RPMI7951 (cell line): ENCODE data around the gene GLRX5. TPM values are rescaled to one million over a fixed set of nuclear protein-coding genes. Genes with fewer than 3 reads are reported as not detected.
A peak's percentile ranks its signal among the peaks of the same experiment; 100 is the strongest.

Source experiments
- DNase-seq: peaks from one replicate; pipeline ENCODE4 v3.0.0-alpha.2; 2012; ENCODE audit warnings: low read depth
- total RNA-seq: library from RNA; depleted of rRNA; stranded (reverse); fragments of >200 nt; shearing (Covaris generic); gene quantifications from 2 replicates; pipeline ENCODE4 v1.2.3, GENCODE V29; 2014

Gene GLRX5
- total RNA-seq, 1 experiment from 2014 or later = 65.4 TPM

DNA sequence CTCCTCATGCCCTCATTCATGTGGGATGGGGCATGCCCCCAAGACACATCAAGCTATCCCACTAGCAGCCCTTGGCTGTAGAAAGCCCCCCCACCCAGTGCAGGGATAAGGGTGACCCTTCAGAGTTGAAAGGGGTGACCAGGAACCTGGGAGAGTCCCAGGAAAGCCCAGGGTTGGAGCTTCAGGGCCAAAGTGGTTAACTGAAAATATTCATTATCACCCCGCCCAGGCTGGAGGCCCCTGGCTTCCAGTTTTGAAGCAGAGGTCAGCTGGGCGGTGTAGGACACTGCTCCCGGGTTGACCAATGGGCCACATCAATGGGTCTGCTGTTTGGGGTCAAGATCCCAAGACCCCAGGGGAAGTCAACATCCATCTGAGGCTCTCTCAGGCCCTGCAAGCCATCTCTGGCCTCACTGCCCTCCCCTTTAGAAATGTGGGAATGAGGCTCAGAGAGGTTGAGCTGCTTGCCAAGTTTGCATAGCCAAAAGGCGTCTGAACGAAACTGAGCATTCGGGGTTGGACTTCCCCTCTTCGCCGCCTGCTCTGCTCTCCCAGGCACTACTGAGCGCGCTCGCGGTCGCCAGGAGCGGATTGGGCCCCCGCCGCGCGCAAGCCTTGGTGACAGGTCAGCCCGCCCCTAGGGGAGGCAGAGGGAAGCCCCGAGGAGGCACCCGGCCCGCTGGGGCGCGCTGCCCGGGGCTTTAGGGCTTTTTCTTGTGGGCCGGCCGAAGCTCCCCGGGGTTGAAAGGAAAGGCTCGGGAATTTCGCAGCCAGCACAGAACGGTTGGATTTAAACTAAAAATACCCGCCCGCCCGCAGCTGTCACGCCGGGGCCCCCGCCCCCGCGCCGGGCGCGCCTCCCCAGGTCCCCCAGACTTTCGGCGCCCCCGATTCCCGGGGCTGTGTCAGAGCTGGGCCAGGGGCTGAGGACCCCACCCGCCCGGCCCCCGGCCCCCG is 19.0 kb upstream of the GLRX5 start:
- peak; percentile 69 for DNase-seq

DNA sequence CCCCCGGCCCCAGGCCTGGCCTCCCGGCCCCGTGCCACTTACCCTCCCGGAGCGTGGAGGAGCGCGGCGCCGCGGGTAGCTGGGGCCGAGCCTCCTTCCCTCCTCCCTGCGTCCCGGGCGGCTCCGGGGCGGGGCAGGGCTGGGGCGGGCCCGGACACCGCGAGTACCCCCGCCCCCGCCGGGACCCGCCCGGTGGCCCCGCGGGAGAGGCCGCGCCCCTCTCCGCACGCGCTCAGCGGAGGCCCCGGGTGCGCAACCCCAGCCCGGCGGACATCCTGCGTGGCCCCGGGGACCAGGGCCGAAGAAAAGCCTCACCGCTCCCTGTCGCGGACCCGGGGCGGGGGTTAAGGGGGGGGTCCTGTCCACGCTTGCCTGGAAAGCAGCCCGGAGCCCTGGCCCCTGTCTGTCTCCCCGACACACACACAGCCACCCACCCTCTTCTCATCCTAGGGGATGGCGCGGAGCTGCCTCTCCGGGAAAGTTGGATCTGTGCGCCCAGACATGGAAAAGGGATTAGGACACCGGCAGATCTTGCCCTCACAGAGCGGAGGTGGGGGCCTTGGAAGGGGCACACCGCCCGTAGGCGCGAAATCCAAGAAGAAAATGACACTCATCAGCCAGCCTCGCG is 18.2 kb upstream of the GLRX5 start, which contains the start of gene SYNE3:
SYNE3 (minus strand) TSS at position 97 of the 628 bp plus-strand sequence. CDS start 40,829 bp downstream, outside the sequence.
- DNase-seq = peak; percentile 60

DNA sequence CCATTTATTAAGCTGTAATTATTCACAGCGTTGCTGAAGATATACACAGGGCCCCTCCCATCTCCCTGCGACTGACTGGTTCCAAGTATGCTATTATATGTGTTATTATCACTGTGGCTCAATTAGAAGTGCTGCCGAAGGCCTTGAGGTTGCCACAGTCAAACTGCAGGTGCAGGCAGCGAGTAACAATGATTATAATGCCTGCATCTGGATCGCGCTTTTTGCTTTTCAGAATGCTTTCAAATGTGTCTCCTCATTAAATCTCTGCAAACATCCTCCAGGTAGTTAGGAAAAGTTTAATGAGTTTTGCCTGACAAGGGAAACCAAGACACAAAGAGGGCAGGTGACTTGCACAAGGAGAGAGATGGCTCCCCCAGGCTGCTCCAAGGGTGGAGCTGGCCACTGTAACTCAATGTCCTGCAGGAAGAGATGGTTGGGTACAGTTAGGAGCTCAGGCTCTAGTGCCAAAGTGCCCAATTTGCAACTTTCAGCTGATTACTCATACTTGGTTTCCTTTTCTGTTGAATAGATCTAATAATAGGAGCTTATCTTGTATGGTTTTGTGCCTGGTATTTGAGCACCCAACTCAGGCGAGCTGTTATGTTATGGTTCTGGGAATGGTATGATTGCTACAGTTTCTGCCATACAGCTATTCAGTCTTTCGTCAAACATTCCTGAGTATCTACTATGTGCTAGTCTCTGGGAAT is 16.7 kb upstream of the GLRX5 start:
- peak; percentile 33 for DNase-seq

DNA sequence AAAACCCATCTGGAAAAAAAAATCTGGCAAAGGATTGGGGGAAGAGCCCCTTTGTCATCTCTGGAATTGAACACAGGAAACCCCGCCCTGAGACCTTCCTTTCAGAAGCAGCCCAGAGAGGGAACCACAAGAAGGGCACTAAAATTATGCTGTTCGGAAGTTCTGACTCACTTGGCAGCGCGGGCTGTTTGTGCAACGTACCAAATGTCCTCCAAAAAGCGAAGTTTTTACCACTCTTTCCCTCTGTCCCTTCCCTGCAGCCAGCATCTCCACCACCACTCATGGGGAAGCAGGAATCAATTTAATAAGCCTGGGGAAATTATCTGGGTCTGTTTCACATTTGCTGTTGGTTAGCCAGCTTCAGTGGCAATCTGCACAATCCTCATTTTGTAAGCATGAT is 15.2 kb upstream of the GLRX5 start:
- DNase-seq = peak; percentile 87

DNA sequence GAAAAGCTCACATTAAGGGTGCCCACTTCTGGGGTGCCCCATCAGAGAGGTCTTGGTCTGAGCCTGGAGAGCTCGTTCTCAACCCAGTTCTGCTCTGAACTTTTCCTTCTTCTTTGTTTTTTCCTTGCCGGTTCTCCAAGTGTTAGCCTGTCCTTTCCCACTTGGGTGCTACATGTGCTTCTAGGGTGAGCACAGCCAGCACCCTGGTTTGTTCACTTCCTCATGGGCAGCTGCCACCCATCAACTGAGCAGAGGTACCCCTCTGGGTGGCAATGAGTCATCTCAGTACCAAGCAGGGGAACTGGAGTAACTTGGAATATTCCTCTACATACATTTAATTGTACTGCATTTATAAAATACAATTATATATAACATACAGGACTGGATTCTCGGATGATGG is 14.5 kb upstream of the GLRX5 start:
- no peak for DNase-seq

DNA sequence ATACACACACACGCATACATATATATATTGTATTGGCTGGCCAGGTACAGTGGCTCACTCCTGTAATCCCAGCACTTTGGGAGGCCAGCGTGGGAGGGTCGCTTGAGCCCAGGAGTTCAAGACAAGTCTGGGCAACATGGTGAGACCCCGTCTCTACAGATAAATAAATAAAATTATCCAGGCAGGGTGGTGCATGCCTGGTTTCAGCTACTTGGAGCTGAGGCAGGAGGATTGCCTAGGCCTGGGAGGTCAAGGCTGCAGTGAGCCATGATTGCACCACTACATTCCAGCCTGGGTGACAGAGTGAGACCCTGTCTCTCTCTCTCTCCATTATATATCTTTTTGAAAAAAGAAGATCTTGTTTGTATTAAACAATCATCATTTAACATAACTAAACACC is 13.8 kb upstream of the GLRX5 start:
- no peak for DNase-seq

DNA sequence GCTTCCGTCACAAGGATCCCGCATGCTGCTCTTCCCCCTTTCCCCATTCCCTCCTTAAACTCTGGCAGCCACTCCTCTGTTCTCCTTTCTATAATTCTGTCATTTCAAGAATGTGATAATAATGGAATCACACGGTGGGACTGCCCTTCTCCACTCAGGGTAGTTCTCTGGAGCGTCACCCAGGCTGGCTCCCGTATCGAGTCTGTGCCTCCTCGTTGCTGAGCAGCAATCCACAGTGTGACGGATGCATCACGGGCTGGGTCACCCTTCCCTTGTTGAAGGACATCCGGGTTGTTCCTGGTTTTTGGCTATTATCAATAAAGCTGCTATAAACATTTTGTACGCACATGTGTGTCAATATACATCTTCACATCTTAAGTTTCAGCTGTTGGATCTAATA is 12.7 kb upstream of the GLRX5 start:
- DNase-seq = no peak

DNA sequence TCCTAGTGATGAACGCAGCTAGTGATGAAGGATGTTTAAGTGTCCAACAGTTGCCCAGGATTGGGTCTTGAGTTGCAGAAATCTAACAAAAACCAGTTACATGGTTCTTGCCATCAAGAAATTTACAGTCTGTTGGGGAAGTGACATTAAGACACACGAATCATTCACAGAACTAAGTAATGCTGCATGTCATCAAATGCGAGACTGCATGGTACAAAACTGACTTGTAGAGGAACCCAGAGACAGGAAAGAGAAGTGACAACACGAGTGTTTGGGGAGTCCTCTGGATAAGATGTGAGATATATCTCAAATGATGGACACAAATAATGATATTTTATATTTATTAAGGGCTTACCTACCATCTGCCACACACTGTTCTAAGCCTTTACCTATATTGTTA is 12.3 kb upstream of the GLRX5 start:
- no peak for DNase-seq

DNA sequence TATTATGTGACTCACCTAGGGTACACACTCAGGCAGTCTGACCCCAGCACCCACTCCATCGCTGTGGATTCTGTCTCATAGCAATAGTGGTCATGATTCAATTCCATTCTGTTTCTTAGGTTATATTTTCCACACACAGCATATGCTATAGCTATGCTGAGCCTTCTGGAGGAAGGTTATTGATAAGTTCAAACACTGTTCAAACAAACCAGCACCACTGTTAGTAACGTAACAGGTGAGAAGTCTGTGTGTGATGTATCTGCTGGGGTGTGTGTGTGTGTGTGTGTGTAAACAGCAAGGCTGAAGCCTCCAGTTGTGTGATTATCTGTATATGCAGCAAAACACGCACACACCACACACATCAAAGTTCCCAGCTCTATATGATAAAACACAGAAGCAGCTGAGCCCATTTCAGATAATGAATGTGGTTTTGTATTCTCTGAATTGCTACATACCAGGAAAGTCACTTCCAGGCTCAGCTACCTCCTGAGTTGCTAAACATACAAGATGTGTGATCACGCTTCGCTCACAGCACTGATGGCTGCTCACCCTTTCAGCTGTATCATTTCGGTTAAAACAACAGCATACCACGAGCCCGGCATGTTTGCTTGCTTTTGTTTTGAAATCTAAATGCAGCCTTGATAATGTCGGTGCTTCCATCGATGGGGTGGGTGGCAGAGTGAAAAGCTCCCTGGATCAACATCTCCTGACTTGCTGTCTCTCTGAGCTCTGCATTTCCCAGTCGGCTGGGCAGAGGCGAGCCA is 11.6 kb upstream of the GLRX5 start:
- no peak for DNase-seq

DNA sequence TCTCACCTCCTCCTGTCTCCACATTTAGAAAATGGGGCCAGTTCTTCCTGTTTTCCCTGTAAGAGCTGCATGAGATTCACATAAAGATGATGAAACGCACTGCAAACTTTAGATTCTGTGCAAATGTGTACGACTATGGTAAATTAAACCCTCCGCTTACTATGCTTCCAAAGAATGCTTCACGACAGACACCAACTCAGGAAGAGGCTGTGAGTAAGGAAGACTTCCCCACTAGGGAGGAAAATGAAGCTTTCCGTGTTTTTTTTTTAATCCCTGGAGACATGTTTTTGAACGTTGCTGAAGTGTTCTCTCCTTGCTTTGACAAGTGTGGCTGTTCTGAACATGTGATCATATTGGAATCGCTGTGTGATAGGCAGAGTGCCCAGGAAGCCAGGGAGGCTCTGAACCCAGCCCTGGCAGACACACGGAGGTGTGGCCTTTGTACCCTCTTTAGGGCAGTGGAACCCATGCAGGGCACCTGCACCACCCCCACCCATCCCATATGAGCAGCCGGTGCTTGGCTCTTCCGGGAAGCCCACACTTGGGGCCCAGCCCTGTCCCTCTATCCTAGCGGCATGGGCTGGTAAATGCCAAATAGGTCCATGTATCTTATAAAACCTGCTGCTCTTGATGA is 10.9 kb upstream of the GLRX5 start:
- no peak for DNase-seq

DNA sequence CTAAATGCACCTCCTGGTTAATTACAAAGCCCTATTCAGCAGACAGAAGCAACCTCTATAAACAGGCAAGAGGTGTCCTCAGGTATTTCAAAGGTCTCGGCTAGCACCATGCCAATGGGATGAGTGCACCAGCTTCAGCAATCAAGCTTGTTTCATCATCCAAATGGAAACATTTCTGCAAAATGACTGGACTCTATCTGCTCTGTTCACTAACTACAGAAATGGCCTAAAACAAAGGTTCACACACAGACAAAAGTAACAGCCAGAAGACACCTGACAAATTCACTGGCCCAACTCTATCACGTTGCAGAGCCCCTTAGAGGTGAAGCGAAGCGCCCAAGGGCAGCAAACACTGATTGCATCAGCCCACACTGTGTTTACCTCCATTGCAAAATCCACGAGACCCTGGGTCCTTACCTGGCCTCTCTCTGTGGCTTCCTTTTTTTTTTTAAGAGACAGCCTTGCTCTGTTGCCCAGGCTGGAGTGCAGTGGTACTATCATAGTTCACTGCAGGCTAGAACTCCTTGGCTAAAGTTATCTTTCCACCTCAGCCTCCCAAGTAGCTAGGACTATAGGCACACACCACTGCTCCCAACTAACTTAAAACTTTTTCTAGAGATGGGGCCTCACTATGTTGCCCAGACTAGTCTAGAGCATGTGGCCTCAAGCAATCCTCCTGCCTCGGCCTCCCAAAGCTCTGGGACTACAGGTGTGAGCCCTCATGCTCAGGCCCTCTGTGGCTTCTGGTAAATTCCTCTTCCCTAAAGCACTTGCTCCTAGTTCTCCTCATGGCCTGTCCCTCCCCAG is 9.9 kb upstream of the GLRX5 start:
- no peak for DNase-seq

DNA sequence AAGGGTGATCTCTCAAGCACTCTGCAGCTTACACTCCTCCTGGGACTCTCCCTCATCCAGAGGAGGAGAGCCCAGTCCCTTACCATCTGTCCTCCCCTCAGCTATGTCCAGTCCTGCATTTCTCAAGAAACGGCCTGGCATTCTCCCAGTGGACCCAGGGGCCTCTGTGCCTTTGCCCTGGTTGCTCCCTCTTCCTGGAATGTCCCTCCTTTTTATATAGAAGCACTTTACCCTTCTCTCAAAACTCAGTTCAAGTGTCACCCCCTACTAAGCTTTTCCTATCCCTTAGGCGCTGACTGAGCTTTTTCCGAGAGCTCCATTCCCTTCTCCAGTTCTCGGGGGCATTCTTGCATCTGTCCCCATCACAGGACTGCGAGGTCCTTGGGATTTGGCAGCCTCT is 8.9 kb upstream of the GLRX5 start:
- no peak for DNase-seq

DNA sequence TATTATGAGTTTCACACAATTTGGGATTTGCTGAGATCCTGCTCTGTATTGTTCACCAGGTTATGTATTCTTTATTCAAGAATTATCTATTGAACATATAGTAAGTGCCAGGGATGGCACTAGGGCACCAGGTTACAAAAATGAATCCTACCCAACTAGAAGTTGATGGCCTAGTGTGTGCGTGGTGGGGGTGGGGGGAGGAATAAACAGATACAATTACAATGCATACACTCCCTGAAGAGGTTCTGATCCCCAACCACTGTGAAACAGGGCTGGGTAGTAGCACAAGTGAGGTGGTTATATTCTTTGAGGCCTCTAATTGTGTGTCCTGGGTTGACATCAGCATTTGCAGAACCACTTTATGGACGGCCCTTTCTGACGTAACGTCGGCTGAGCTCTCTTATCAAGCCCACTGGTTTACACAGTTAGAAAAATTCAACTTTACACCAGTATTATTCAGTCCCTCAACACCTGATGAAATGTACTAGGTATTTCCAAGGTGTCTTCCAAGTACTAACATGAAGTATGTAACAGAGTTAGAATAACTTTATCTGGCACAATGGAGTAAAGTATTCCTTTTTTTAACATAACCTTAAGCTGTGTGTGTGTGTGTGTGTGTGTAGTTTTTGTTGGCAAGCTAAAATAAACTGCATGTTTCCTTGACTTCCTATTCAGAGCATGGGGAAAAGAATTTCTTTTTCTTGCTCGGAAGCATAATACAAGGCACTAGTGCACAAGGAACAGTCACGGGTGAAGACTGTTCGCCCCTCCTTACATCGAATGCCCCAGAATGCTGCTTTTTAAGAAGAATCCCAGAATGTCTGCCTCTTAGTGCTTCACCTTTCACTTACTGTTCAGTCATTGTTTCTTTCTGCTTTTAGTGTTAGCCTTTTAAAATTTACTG is 8.1 kb upstream of the GLRX5 start:
- no peak for DNase-seq

DNA sequence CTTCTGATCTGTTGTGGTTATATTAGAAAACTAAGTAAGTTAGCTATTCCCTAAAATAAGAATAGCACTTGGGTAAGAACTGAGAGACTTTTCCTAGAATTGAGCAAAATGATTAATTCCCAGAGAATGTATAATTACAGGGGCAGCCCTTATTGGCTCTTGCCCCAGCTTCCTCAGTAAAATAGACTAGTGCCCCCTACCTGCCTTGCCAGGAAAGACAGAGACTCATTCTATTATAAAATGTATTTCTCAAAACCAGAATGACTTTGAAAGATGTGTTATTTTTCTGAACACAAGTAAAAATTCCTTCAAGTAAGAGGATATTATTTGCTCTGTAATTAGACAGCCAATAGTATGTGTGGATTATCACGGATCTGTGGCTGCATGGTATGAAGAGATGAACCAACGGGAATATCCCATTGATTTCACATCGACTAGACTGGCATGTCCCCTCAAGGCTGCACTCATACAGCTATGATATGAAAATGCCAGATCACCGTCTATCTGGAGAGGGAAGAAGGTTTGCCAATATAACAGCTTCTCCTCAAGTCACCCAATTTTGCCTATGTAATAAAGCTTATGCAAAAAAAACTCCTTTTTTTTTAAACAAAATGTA is 7.4 kb upstream of the GLRX5 start:
- DNase-seq = peak; percentile 63

DNA sequence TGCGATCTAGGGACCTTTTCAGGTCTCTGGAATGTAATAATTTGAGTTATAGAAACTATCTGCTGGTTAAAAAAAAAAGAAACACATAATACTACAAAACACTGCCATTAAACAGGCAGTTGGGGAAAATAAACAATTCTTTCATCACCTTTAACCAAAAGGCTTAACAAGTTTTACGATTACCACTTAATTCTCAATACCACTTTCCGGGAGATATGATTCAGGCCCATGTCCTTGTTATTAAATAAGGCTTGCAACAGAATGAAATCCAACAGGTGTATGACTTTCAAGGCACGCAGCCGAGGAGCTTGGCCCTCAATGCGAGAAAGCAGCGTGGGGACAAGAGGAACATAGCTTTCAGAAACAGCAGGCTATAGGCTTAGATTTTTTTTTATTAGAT is 5.6 kb upstream of the GLRX5 start:
- no peak for DNase-seq

DNA sequence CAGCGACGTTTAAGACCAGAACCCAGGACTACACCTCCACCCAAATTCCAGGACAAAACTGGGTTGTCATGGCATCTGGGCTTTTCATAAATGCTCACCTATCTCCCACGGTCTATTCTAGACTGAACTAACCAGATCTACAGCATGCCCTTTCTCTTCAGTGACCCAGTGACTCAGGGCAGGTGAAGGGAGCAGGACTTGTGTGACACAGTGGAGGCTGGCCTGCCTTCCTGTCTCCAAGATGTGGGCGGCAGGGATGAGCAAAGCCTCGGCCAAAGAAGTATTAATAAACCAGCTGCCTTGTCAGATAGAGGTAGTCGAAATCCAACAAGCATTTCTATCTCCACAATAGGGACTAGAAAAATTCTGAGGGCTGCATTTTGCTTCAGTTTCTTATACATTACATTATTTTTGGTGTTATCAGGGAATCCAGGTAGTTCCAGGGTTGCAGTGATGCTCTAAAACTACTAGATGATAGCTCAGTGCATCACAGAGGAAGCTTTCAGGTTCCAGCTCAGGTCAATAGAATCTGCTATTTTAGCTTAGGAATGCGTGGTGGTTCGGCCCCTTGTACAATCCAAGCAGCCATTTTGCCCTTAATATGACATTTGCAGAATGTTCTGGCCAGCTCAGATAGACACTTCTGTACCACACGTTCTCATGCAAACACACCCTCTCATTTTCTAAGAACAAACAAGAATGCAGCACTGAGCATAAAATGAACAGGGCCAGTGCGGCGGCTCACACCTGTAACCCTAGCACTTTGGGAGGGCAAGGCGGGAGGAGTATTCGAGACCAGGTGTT is 4.2 kb upstream of the GLRX5 start:
- DNase-seq = no peak

DNA sequence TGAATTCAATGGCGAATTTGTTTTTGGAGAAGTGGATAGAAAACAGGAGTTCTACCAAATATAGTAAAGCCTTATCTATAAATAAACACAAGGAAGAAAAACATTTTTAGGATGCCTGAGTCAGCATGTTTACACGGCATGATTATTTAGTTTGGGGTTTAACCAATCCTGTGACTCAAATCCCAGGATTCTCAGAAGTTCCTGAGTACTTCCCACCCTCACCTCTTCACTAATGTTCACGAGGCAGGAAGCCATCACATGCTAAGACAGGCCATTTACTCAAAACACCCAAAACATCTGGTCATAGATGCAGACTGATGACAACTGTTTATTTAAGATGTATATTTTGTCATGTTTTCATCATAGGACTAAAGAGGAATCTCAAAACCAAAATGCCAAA is 3.4 kb upstream of the GLRX5 start:
- no peak for DNase-seq

DNA sequence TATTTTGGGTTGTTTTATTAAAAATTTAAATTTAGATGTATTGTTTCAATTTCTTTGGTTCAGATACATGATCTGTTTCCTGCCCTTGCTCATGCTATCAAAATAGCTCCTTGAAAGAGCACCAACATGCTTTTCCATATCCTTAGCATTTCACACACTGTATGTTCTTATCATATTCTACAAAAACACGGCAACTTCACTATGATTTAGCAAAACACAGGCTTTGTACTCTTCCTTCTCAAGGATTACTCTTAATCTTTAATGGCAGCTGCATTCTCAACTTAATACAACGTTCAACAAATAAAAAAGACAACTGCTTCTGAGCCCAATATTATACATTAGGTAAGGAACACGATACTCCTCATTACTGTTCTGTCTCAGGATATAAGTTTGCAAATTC is 2.9 kb upstream of the GLRX5 start:
- no peak for DNase-seq
